ENCODE measurements around the gene PPP4R4. TPM values are rescaled to one million over a fixed set of nuclear protein-coding genes. Genes with fewer than 3 reads are reported as not detected.

PPP4R4 gene, protein sequence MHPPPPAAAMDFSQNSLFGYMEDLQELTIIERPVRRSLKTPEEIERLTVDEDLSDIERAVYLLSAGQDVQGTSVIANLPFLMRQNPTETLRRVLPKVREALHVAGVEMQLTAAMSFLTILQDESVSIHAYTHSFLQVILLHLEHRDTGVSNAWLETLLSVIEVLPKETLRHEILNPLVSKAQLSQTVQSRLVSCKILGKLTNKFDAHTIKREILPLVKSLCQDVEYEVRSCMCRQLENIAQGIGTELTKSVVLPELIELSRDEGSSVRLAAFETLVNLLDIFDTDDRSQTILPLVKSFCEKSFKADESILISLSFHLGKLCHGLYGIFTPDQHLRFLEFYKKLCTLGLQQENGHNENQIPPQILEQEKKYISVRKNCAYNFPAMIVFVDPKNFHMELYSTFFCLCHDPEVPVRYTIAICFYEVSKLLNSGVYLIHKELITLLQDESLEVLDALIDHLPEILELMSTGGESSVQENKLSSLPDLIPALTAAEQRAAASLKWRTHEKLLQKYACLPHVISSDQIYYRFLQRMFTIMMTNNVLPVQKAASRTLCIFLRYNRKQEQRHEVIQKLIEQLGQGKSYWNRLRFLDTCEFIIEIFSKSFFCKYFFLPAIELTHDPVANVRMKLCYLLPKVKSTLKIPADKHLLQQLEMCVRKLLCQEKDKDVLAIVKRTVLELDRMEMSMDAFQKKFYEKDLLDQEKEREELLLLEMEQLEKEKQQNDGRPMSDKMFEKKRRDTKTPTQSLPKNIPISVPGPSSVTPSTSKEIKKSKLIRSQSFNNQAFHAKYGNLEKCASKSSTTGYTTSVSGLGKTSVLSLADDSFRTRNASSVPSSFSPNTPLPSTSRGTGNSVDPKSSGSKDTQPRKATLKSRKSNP
- 1 to 10 TPM in 3 of 4 donors, under 1 TPM in 1; 0.24 to 4.4 (median 1.3) TPM for total RNA-seq

DNA sequence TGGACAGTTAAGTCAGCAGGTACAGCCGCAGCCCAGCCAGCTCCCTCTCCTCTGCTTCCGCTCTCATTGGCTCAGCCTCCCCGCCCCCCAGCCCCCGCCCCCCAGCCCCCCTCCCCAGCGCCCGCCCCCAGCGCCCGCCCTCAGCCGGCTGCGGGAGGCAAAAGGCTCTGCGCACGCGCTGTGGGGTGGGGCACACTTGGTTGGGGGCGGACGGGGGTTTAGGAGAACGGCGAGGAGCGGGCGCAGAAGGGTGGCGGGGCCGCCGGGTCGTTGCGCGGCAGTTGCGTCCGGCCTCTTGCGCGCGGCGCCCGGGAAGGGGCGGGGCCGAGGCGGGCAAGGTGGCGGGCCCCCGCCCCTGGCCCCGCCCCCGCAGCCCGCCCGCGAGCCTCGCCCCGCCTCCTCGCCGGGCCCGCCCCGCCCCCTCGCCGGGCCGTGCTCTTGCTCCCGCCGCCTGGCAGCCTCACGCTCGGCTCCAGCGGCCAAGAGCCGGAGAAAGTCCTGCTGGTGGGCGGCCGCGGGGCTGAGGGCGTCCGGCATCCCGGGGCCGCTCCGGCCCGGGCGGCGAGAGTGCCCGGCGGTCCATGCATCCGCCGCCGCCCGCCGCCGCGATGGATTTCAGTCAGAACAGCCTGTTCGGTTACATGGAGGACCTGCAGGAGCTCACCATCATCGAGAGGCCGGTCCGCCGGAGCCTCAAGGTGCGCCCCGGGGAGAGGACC, at the start of gene PPP4R4:
TSS of gene PPP4R4 (plus strand) at position 438 of the 719 bp plus-strand sequence. CDS start at position 582, 144 bp downstream.
- H3K36me3 ChIP-seq, result no peaks in the 10 kb centered on the region
- H3K27me3 ChIP-seq, result peaks cover 13% of the 10 kb centered on the region
- H3K9me3 ChIP-seq, result no peaks in the 10 kb centered on the region
- peaks cover 27% of the 10 kb centered on the region for H3K4me1 ChIP-seq
- no peak for TF ChIP-seq EP300 (IDR thresholded peaks at IDR 0.05)
- no peak for TF ChIP-seq POLR2AphosphoS5 (IDR thresholded peaks at IDR 0.05)
- TF ChIP-seq, protein P1, sequence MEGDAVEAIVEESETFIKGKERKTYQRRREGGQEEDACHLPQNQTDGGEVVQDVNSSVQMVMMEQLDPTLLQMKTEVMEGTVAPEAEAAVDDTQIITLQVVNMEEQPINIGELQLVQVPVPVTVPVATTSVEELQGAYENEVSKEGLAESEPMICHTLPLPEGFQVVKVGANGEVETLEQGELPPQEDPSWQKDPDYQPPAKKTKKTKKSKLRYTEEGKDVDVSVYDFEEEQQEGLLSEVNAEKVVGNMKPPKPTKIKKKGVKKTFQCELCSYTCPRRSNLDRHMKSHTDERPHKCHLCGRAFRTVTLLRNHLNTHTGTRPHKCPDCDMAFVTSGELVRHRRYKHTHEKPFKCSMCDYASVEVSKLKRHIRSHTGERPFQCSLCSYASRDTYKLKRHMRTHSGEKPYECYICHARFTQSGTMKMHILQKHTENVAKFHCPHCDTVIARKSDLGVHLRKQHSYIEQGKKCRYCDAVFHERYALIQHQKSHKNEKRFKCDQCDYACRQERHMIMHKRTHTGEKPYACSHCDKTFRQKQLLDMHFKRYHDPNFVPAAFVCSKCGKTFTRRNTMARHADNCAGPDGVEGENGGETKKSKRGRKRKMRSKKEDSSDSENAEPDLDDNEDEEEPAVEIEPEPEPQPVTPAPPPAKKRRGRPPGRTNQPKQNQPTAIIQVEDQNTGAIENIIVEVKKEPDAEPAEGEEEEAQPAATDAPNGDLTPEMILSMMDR (IDR thresholded peaks at IDR 0.05), result no peak
- TF ChIP-seq POLR2A (IDR thresholded peaks at IDR 0.05), result no peak
- peak within 1 kb of the TSS; percentile 41 for H3K27ac ChIP-seq
- DNase-seq (ENCODE audit: low spot score in 2 of 2), result peak; percentile 89 to 92
- peak within 1 kb of the TSS; percentile 77 for H3K4me3 ChIP-seq
- 0% methylated on average over 13 of the region's 84 CpGs for WGBS

DNA sequence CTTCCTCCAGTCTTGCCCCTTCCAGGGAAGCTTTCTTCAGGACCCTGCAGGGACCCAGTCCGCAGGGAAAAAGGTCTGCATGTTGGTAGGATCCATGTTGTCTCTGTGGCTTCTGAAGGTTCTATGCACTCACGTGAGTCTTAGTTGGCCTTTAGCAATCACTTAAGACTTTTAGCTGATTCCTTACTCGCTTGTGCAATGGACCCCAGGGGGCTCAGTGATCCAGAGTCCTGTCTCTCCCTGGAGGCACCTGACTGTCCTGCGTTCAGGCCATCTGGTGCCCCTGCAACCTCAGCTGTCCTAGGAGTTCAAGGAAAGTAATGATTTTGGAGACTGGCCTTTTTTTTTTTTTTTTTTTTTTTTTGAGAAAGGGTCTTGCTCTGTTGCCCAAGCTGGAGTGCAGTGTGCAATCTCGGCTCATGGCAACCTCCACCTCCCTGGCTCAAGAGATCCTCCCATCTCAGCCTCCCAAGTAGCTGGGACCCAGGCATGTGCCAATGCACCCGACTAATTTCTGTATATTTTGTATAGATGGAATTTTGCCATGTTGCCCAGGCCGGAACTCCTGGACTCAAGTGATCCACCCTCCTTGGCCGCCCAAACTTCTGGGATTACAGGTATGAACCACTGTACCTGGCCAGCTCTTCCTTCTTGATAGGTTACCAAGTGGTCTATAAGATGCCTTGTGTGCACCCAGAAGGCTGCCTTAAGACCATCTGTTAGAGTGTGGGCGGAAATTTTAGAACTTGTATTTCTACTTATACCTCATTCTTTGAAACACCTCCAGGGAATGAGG, 49.3 kb upstream of the PPP4R4 start:
- DNase-seq (ENCODE audit: low spot score in 2 of 2), result peak in 1 of 2 donors; percentile 62
- H3K4me3 ChIP-seq, result no peak overlapping the region
- 88% methylated on average over 9 of the region's 9 CpGs for WGBS
- no peak overlapping the region for H3K27ac ChIP-seq
- peaks cover 15% of the 10 kb centered on the region for H3K4me1 ChIP-seq
- peaks cover 6% of the 10 kb centered on the region for H3K9me3 ChIP-seq
- H3K36me3 ChIP-seq, result no peaks in the 10 kb centered on the region
- H3K27me3 ChIP-seq, result no peaks in the 10 kb centered on the region
- TF ChIP-seq POLR2A (IDR thresholded peaks at IDR 0.05), result no peak
- TF ChIP-seq EP300 (IDR thresholded peaks at IDR 0.05), result no peak
- TF ChIP-seq, protein P1 (IDR thresholded peaks at IDR 0.05), result no peak
- no peak for TF ChIP-seq POLR2AphosphoS5 (IDR thresholded peaks at IDR 0.05)

DNA sequence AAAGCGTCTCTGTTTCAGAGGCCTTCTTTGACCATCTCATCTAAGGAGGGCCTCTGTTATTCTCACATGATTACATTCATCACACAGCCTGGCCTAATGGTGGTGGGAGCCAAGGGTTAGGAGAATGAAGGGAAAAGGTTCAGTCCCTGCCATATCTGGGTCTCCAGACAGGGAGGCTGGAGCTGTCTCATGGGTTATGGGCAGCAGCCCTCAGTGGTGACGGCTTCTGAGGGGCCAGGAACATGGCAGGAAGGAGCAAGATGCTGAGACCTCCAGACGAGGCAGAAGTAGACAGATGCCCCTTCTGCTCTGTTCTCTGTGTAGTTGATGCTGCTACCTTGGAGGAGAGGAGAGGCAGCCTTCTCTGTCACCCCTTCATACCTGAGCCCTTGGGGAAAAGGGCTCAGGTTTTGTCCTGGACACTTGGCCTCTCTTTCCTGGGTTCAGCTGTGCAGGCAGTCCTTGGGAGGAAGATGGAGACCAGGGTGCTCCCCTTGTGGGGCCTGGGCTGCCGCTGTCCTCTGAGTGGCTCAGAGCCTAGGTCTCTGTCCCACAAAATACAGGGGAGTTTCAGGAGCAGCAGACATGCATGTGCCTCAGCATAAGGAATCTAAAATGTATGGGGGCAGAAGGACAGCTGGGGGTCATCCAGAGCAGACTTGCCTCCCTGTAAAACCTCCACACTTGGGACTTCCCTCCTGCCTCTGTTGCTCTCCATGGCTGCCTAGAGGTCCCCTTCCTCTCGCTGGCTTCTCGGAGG, 48.3 kb upstream of the PPP4R4 start:
- Histone ChIP-seq H3K27ac (no peak overlapping the region), H3K27me3 (no peaks in the 10 kb centered on the region), H3K36me3 (no peaks in the 10 kb centered on the region), H3K4me1 (peaks cover 22% of the 10 kb centered on the region), H3K9me3 (no peaks in the 10 kb centered on the region), H3K4me3 (no peak overlapping the region)
- WGBS, result 96% methylated on average over 4 of the region's 6 CpGs
- TF ChIP-seq POLR2AphosphoS5 (IDR thresholded peaks at IDR 0.05) (no peak), EP300 (IDR thresholded peaks at IDR 0.05) (no peak), POLR2A (IDR thresholded peaks at IDR 0.05) (no peak)
- TF ChIP-seq, protein P1 (IDR thresholded peaks at IDR 0.05), result no peak
- DNase-seq (ENCODE audit: low spot score in 2 of 2), result peak in 1 of 2 donors; percentile 35

DNA sequence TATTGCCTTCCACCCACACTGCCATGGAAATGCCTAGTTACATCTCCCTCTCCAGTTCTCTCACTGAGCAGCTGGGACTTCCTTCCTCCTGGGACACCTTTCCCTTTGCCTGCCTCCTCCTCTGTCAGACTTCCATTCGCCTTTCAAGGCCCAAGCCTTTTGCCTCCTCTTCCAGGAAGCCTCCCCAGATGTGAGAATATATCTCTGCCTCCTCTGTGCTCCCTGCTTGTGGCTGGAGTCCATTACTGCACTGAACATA, 47.8 kb upstream of the PPP4R4 start:
- Histone ChIP-seq H3K4me3 (no peak overlapping the region), H3K27me3 (no peaks in the 10 kb centered on the region), H3K36me3 (no peaks in the 10 kb centered on the region), H3K9me3 (no peaks in the 10 kb centered on the region), H3K27ac (no peak overlapping the region), H3K4me1 (peaks cover 22% of the 10 kb centered on the region)
- 82% methylated on average over 1 of the region's 1 CpG for WGBS
- peak in 1 of 2 donors; percentile 13 for DNase-seq (ENCODE audit: low spot score in 2 of 2)
- TF ChIP-seq POLR2A (IDR thresholded peaks at IDR 0.05) (no peak), POLR2AphosphoS5 (IDR thresholded peaks at IDR 0.05) (no peak), EP300 (IDR thresholded peaks at IDR 0.05) (no peak)
- TF ChIP-seq, protein P1 (IDR thresholded peaks at IDR 0.05), result no peak
